HG03196 (cell line): ENCODE results near the gene CDH13.

Source experiments
- ATAC-seq: cut with Tn5 transposase; IDR thresholded peaks from one replicate; pipeline ENCODE4 v1.9.1; 2021; ENCODE audit not compliant: unreplicated experiment

CDH13 gene

GRCh38 chr16:83095941-83096692 lies 469.3 kb downstream of the CDH13 start:
- ATAC-seq, result no peak

GRCh38 chr16:83098536-83098935 lies 471.8 kb downstream of the CDH13 start:
- ATAC-seq, result no peak

- no peak for ATAC-seq
Measured at GRCh38 chr16:83100679-83101078, 473.9 kb downstream of the CDH13 start.

GRCh38 chr16:83102336-83102735 lies 475.6 kb downstream of the CDH13 start:
- ATAC-seq, result no peak

GRCh38 chr16:83105279-83106077 lies 478.7 kb downstream of the CDH13 start:
- no peak for ATAC-seq

GRCh38 chr16:83109490-83110125 lies 482.8 kb downstream of the CDH13 start:
- no peak for ATAC-seq

GRCh38 chr16:83110269-83110668 lies 483.5 kb downstream of the CDH13 start:
- no peak for ATAC-seq

- ATAC-seq, result no peak
Measured at GRCh38 chr16:83113317-83113716, 486.5 kb downstream of the CDH13 start.

GRCh38 chr16:83113811-83114210 lies 487.0 kb downstream of the CDH13 start:
- no peak for ATAC-seq

- ATAC-seq, result no peak
Measured at GRCh38 chr16:83115491-83116232, 488.9 kb downstream of the CDH13 start.

- no peak for ATAC-seq
Measured at GRCh38 chr16:83116274-83116892, 489.6 kb downstream of the CDH13 start.

- ATAC-seq, result no peak
Measured at GRCh38 chr16:83117810-83118209, 491.0 kb downstream of the CDH13 start.

- no peak for ATAC-seq
Measured at GRCh38 chr16:83118365-83118764, 491.6 kb downstream of the CDH13 start.

GRCh38 chr16:83125999-83126568 lies 499.3 kb downstream of the CDH13 start:
- no peak for ATAC-seq

GRCh38 chr16:83128041-83128440 lies 501.3 kb downstream of the CDH13 start:
- no peak for ATAC-seq

GRCh38 chr16:83130039-83130438 lies 503.3 kb downstream of the CDH13 start:
- no peak for ATAC-seq

- ATAC-seq, result no peak
Measured at GRCh38 chr16:83134638-83135037, 507.9 kb downstream of the CDH13 start.

- no peak for ATAC-seq
Measured at GRCh38 chr16:83136419-83136818, 509.6 kb downstream of the CDH13 start.

- ATAC-seq, result no peak
Measured at GRCh38 chr16:83136924-83137323, 510.2 kb downstream of the CDH13 start.

- ATAC-seq, result no peak
Measured at GRCh38 chr16:83137326-83137781, 510.6 kb downstream of the CDH13 start.
